ENCODE data around the gene EEF1AKMT3. TPM values are rescaled to one million over a fixed set of nuclear protein-coding genes. Genes with fewer than 3 reads are reported as not detected.

Gene EEF1AKMT3
- total and polyA plus RNA-seq, 9 of the 15 experiments (the other 6 are each of a cell fraction or from before 2014, with no cell fraction given): 4.1 to 17.2 (median 7.9) TPM

DNA sequence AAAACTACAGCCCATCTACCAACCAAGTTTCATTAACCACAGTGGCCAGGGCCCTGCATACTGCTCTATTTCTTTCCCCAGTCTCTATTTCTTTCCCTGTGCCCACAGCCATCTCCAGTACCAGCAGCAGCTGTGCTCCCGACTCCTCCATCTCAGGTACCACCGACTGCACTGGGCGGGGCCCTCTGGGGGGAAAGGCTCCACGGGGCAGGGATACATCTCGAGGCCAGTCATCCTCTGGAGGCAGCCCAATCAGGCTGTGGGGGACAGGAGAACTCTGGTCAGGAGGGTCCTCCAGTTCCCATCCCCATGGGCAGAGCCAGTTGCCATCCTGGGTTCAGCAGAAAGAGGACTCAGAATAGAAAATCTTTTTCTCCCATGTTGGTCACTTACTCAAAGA, 23.4 kb upstream of the EEF1AKMT3 start (continued):
- no peak for TF ChIP-seq BRF2 (IDR thresholded peaks at IDR 0.05; ENCODE audit: borderline replicate concordance, insufficient read depth, insufficient read length)

- Histone ChIP-seq H3K9me3 (replicated peaks; ENCODE audit: control insufficient read depth, insufficient read depth, low read depth, low read length) (no peaks in the 10 kb centered on the region), H3K36me3 (ENCODE audit: control insufficient read depth, insufficient read depth, low read length) (peaks cover 56% of the 10 kb centered on the region), H3K4me2 (ENCODE audit: insufficient read depth, low read length) (peak overlapping the region; percentile 99), H3K9ac (ENCODE audit: insufficient read depth in 1 of 2, low read depth in 2 of 2, low read length in 2 of 2) (peak overlapping the region; percentile 97), H4K20me1 (replicated peaks; ENCODE audit: control insufficient read depth, insufficient read depth, low read length) (no peaks in the 10 kb centered on the region), H2AFZ (ENCODE audit: low read depth, low read length) (no peak overlapping the region), H3K27ac (ENCODE audit: extremely low read depth, low read depth, low read length) (peak overlapping the region; percentile 96), H3K4me3 (peak overlapping the region; percentile 66), H3K9me1 (ENCODE audit: control insufficient read depth, insufficient read depth, low read length) (no peaks in the 10 kb centered on the region), H3K79me2 (ENCODE audit: control insufficient read depth, insufficient read depth, low read length) (peaks cover 39% of the 10 kb centered on the region), H3K4me1 (replicated peaks in 1 of 2; ENCODE audit: control insufficient read depth in 2 of 2, insufficient read depth in 2 of 2, low read length in 2 of 2) (peaks cover 25 to 40% of the 10 kb centered on the region in 2 experiments), H3K27me3 (ENCODE audit: control insufficient read depth in 2 of 2, insufficient read depth in 2 of 2, low read length in 2 of 2) (no peaks in the 10 kb centered on the region; a peak in 1 of 5 replicates)
- ChIA-PET POLR2A (interaction anchor here (0.6 to 0.7 kb wide), 2 partner anchors 142 to 238 kb away, joined by 3 read pairs; no protein-coding TSS in a partner anchor), CTCF (ENCODE audit: low intra/inter-chr PET ratio) (no interaction called here)
- in situ Hi-C loops (cut with MboI) (no loop called here), intact Hi-C loops (cut with micrococcal nuclease) (no loop called here)
- FAIRE-seq: no peak
- BruUV-seq (replicated peaks): no TSS peak
- DNase-seq (ENCODE audit: extremely low read depth in 1 of 4, low spot score in 3 of 4): no peak
- no peak for ATAC-seq
- WGBS (ENCODE audit: insufficient coverage, low coverage, missing lambda C conversion rate): 53% methylated on average over 15 of the region's 15 CpGs
- no peak for TF ChIP-seq FOXK2 (conservative IDR thresholded peaks at IDR 0.05 in 1 of 2, IDR thresholded peaks at IDR 0.05 in 1 of 2; ENCODE audit: low read depth in 2 of 2)
- TF ChIP-seq CREB3L1 (IDR thresholded peaks at IDR 0.05; ENCODE audit: borderline replicate concordance, low read depth): no peak
- no peak for TF ChIP-seq NR2C1 (IDR thresholded peaks at IDR 0.05)
- TF ChIP-seq NR2C1 (tag; IDR thresholded peaks at IDR 0.05): no peak
- peak; percentile 29; the same call in 1 of the 2 replicates for TF ChIP-seq CEBPG (CRISPR knock-in tag; IDR thresholded peaks at IDR 0.05)
- no peak for TF ChIP-seq CEBPG (tag; conservative IDR thresholded peaks at IDR 0.05 in 1 of 2, IDR thresholded peaks at IDR 0.05 in 1 of 2)
- TF ChIP-seq GABPB1 (CRISPR knock-in tag; IDR thresholded peaks at IDR 0.05): no peak
- no peak for TF ChIP-seq SMARCC2 (IDR thresholded peaks at IDR 0.05; ENCODE audit: low read depth)
- TF ChIP-seq SNIP1 (IDR thresholded peaks at IDR 0.05; ENCODE audit: low read depth): no peak
- no peak for TF ChIP-seq HSF4 (CRISPR knock-in tag; IDR thresholded peaks at IDR 0.05; ENCODE audit: borderline replicate concordance)
- no peak for TF ChIP-seq SMAD2 (IDR thresholded peaks at IDR 0.05; ENCODE audit: low read depth, low read length)
- no peak for TF ChIP-seq RBM39 (optimal IDR thresholded peaks at IDR 0.05; ENCODE audit: low read depth, low read length)
- no peak for TF ChIP-seq ZNF436 (CRISPR knock-in tag; IDR thresholded peaks at IDR 0.05)
- TF ChIP-seq HMGN3 (IDR thresholded peaks at IDR 0.05; ENCODE audit: borderline replicate concordance, extremely low read depth, insufficient read length, low read depth, low read length): no peak
Measured at GRCh38 chr12:57750561-57751431, 21.6 kb upstream of the EEF1AKMT3 start.

Measured in K562 (cell line).